22Rv1 (cell line): ENCODE measurements around the gene SLC40A1.

Experiments used
- CTCF ChIP-seq: fragments of 450-650 bp; IDR thresholded peaks from 2 replicates; pipeline ENCODE4 v1.5.1; 2017; ENCODE audit warnings: mild to moderate bottlenecking
- ZFX ChIP-seq: fragments of 450-650 bp; IDR thresholded peaks from 2 replicates; pipeline ENCODE4 v1.6.1; 2017; ENCODE audit warnings: antibody characterized with exemption, borderline replicate concordance

- TF ChIP-seq CTCF (no peak), ZFX (no peak)
Observed at GRCh38 chr2:189534854-189535832, 45.4 kb downstream of the SLC40A1 start.
